Measurements from ENCODE around the gene AP1M1.

The AP1M1 gene

DNA sequence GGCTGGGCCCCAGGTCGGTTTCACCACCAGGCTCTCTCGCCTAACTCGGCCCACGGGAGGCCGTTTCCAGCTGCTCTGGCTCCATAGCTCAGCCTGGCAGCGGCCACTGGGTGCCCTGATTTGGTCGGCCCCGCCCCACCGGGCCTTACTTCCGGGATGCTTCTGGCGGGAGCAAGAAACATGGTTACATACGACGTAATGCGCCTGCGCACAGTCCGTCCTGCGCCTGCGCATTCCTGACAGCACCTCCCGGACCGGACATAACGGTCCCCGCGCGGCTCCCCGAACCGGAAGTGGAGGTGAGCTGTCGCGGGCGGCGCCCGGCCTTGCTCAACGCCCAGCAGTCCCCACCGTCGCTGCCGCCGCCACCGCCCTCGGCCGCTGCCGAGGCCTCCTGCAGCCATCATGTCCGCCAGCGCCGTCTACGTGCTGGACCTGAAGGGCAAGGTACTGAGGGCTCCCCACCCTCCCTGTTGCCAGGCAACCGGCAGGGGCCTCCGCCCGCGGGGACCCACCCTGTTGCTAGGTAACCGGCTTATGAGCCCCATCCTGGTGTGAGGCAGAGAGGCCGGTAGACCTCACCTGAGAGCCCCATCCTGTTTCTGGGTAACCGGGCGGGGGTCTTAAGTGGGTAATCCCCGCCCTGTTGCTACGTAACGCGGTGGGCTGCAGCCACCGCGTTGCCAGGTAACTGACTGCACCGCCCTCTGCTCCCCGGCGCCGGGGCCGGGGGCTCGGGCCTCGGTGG lies at the start of gene AP1M1:
TSS of gene AP1M1 (plus strand) at position 290 of the 748 bp plus-strand sequence. CDS start at position 406, 116 bp downstream.
- DNase-seq (peak; percentile 100), ATAC-seq (peak; percentile 95)
- Mint-ChIP-seq H3K9me3 (no peaks in the 10 kb centered on the region), H3K4me3 (peak within 1 kb of the TSS; percentile 82), H3K27ac (peak within 1 kb of the TSS; percentile 91), H3K27me3 (no peaks in the 10 kb centered on the region), H3K4me1 (peaks cover 51% of the 10 kb centered on the region), H3K36me3 (ENCODE audit: low read depth) (peaks cover 15% of the 10 kb centered on the region)

DNA sequence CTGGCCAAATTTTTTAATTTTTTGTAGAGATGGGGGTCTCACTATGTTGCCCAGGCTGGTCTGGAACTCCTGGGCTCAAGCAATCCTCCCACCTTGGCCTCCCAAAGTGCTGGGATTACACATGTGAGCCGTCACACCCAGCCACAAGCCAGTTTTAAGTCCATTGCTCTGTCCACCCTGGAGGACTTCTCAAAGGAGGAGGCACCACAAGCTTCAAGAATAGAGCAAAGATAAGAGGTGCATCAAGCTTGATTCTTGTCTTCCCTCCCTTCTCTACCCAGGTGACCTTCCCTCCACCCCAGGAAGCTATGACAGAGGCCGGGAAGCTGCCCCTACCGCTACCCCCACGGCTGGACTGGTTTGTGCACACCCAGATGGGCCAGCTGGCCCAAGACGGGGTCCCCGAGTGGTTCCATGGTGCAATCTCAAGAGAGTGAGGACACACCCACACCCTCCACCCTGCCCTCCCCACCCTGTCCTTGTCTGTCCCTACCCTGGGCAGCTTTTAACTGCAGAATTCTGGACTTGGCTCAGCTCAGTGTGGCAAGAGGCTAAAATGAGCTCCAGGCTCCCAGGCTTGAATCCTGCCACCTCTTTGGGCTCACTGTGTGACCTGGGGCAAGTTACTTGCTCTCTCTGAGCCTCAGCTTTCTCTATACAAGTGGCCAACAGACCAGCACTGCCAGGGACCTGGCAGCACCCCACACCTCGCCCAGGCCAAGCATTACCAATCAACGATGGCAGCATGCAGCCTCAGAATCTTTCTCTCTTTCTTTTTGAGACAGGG lies 49.1 kb upstream of the AP1M1 start:
- Mint-ChIP-seq H3K4me3 (no peak overlapping the region), H3K36me3 (ENCODE audit: low read depth) (peaks cover 15% of the 10 kb centered on the region), H3K27me3 (no peaks in the 10 kb centered on the region), H3K4me1 (peaks cover 30% of the 10 kb centered on the region), H3K27ac (peak overlapping the region; percentile 46), H3K9me3 (no peaks in the 10 kb centered on the region)
- no peak for ATAC-seq
- DNase-seq, result no peak

DNA sequence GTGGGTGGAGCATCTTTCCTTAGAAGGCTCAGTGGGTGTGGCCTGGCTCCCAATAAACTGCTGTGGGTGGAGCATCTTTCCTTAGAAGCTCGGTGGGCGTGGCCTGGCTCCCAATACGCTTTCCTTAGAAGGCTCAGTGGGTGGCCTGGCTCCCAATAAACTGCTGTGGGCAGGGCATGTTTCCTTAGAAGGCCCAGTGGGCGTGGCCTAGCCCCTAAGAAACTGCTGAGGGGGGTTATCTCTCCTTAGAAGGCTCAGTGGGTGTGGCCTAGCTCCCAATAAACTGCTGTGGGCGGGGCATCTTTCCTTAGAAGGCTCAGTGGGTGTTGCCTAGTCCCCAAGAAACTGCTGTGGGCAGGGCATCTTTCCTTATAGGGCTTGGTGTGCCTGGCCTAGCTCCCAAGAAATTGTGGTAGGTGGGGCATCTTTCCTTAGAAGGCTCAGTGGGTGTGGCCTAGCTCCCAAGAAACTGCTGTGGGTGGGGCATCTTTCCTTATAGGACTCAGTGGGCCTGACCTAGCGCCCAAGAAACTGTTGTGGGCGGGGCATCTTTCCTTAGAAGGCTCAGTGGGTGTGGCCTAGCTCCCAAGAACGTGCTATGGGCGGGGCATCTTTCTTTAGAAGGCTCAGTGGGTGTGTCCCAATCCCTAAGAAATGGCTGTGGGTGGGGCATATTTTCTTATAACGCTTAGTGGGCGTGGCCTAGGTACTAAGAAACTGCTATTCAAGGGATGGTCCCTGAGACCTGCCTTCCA lies 44.0 kb upstream of the AP1M1 start:
- ATAC-seq (no peak), DNase-seq (no peak)
- Mint-ChIP-seq H3K36me3 (ENCODE audit: low read depth) (peaks cover 38% of the 10 kb centered on the region), H3K27ac (no peak overlapping the region), H3K4me1 (peaks cover 8% of the 10 kb centered on the region), H3K27me3 (no peaks in the 10 kb centered on the region), H3K9me3 (no peaks in the 10 kb centered on the region), H3K4me3 (no peak overlapping the region)

DNA sequence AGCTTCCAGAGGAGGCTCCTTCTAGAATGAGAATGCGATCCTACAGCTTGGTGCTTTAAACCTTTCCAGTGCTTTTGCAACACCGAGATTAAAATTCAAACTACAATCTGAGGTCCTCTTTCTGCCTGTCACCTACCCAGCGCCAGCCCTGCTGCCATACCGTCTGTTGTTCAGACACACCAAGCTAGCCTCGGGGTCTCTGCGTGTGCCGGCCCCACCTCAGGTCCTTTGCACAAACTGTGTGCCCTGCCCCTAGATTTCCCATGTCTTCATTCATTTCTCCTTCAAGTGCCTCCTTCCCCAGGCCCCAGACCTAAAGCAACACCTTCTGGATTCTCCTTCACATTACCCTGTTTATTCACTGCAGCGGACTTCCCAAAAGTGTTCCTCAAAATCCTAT lies 43.2 kb upstream of the AP1M1 start:
- no peaks in the 10 kb centered on the region for H3K9me3 Mint-ChIP-seq
- no peaks in the 10 kb centered on the region for H3K27me3 Mint-ChIP-seq
- no peak overlapping the region for H3K4me3 Mint-ChIP-seq
- no peak overlapping the region for H3K27ac Mint-ChIP-seq
- no peak for DNase-seq
- peaks cover 38% of the 10 kb centered on the region for H3K36me3 Mint-ChIP-seq (ENCODE audit: low read depth)
- ATAC-seq, result no peak
- peaks cover 7% of the 10 kb centered on the region for H3K4me1 Mint-ChIP-seq

DNA sequence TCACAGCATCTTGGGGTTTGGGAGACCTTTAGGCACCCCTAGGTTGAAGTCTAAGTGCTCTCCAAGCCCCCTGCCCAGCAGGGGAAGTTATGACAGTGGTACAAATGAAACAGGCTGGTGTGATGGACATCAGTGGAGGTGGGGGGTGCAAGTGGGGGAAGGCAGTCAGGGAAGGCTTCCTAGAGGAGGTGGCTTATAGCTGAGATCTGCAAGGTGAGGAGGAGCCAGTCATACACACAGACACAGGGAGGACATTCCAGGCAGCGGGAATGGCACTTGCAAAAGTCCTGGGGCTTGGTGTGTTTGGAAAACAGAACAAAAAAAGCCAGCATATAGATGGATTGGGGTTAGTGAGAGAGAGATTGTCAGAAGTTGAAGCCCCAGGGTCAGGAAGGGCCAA lies 42.6 kb upstream of the AP1M1 start:
- Mint-ChIP-seq H3K4me3 (no peak overlapping the region), H3K36me3 (ENCODE audit: low read depth) (peaks cover 38% of the 10 kb centered on the region), H3K9me3 (no peaks in the 10 kb centered on the region)

DNA sequence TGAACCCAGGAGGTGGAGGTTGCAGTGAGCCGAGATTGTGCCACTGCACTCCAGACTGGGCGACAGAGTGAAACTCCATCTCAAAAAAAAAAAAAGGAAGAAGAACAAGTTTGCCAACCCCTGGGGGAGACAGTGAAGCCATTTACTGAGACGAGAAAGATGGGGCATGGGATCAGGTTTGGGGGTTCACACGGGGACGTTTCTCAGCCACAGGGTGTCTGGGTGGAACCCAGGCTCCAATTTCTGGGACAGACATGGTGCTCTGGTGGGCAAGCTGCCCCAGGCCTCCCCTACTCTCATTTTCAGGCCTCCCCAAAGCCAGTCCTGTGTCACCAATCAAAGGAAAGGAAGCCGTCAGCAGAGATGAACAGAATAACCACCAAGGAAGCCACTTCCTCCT lies 40.8 kb upstream of the AP1M1 start:
- peak overlapping the region; percentile 39 for H3K27ac Mint-ChIP-seq
- H3K36me3 Mint-ChIP-seq (ENCODE audit: low read depth), result peaks cover 36% of the 10 kb centered on the region

More for the DNA sequence above, 42.6 kb upstream of the AP1M1 start:
- no peak for ATAC-seq
- H3K27ac Mint-ChIP-seq, result peak overlapping the region; percentile 62
- no peak for DNase-seq
- peaks cover 9% of the 10 kb centered on the region for H3K4me1 Mint-ChIP-seq
- H3K27me3 Mint-ChIP-seq, result no peaks in the 10 kb centered on the region

DNA sequence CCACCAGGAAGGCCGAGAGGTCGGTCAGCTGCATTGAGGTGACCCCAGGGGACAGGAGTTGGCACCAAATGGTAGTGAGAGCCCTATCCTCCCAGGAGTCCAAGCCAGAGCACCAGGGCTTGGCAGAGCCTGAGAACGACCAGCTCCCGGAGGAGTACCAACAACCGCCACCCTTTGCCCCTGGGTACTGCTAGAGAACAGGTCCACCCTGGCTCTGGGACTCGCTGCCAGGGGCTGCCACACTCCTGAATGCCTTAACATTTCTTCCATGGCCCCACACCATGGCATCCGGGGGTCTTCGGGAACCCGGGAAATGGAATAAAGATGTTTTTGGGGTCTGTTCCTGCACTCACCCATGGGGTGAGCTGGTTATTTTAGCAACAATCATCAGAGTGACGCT lies 40.1 kb upstream of the AP1M1 start:
- DNase-seq, result no peak
- peaks cover 34% of the 10 kb centered on the region for H3K36me3 Mint-ChIP-seq (ENCODE audit: low read depth)
- peaks cover 30% of the 10 kb centered on the region for H3K4me1 Mint-ChIP-seq
- H3K4me3 Mint-ChIP-seq, result no peak overlapping the region
- no peak overlapping the region for H3K27ac Mint-ChIP-seq
- H3K9me3 Mint-ChIP-seq, result no peaks in the 10 kb centered on the region
- no peak for ATAC-seq
- no peaks in the 10 kb centered on the region for H3K27me3 Mint-ChIP-seq

More for the DNA sequence above, 40.8 kb upstream of the AP1M1 start:
- H3K27me3 Mint-ChIP-seq, result no peaks in the 10 kb centered on the region
- H3K4me1 Mint-ChIP-seq, result peaks cover 27% of the 10 kb centered on the region
- no peak overlapping the region for H3K4me3 Mint-ChIP-seq
- ATAC-seq, result no peak
- DNase-seq, result no peak
- no peaks in the 10 kb centered on the region for H3K9me3 Mint-ChIP-seq

DNA sequence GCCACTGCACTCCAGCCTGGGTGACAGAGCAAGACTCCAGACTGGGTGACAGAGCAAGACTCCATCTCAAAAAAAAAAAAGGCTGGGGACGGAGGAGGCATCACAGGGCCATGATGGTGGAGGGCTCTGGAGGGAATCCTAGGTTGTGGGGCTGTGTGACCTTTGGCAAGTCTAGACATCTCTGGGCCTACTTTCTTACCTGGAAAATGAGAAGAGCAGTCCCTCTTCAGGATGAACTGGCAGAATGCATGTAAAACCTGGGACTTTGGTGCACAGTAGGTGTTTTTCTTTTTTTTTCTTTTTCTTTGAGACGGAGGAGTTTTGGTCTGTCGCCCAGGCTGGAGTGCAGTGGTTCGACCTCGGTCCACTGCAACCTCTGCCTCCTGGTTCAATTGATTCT lies 38.1 kb upstream of the AP1M1 start:
- Mint-ChIP-seq H3K27me3 (no peaks in the 10 kb centered on the region), H3K9me3 (no peaks in the 10 kb centered on the region), H3K4me3 (no peak overlapping the region), H3K36me3 (ENCODE audit: low read depth) (peaks cover 22% of the 10 kb centered on the region), H3K4me1 (peaks cover 30% of the 10 kb centered on the region), H3K27ac (no peak overlapping the region)
- no peak for DNase-seq
- ATAC-seq, result no peak

DNA sequence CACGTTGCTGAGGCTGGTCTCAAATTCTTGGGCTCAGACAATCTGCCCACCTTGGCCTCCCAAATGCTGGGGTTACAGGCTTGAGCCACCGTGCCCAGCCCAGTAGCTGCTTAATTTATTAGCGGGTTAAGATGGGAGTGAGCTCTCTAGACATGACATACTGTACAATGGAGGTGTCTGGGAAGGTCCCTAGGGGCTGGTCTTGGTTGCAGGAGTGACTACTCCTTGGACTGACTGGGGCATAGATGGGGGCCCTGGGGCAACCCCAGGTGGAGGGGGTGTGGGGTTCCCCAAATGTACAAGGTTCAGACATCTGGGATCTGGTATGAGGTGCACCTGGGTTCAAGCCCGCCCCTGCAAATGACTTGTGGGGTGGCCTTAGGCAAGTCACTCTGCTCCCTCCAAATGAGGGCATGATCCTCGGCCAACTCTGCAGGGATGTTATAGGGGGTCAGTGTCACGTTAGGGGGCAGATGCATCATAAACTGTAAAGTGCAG lies 37.2 kb upstream of the AP1M1 start:
- H3K9me3 Mint-ChIP-seq, result no peaks in the 10 kb centered on the region
- peaks cover 27% of the 10 kb centered on the region for H3K4me1 Mint-ChIP-seq
- peak; percentile 88 for ATAC-seq
- no peak for DNase-seq
- peaks cover 14% of the 10 kb centered on the region for H3K36me3 Mint-ChIP-seq (ENCODE audit: low read depth)
- no peaks in the 10 kb centered on the region for H3K27me3 Mint-ChIP-seq
- H3K4me3 Mint-ChIP-seq, result peak overlapping the region; percentile 57
- peak overlapping the region; percentile 90 for H3K27ac Mint-ChIP-seq

DNA sequence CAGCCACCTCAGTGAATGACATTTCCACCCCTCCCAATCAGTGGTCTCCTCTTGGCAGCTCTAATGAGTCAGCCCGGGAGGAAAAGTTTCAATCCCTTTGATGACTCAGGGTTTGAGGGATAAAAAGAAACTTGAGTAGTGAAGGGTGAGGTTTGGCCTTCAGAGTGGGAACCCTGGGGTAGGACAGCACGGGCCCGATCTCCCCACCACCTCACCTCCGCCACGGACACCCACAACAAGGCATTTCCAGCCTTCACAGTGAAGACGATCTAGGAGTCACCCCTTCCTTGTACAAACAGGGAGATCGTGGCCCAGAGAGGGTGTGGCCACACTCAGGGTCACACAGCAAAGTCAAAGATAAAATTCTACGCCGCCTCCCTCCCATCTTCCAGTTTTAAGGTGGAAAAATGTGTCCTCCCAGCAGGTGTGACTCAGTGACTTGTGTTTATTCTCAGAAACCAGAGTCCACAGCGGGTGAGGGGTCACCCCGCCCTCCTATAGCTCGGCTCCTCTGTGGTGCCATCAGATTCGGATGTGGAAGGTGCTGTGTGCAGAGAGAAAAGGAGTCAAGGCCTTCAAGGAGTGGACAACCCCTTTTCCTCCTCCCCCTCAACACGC lies 36.7 kb upstream of the AP1M1 start:
- ATAC-seq, result peak; percentile 92
- peak overlapping the region; percentile 57 for H3K4me3 Mint-ChIP-seq

DNA sequence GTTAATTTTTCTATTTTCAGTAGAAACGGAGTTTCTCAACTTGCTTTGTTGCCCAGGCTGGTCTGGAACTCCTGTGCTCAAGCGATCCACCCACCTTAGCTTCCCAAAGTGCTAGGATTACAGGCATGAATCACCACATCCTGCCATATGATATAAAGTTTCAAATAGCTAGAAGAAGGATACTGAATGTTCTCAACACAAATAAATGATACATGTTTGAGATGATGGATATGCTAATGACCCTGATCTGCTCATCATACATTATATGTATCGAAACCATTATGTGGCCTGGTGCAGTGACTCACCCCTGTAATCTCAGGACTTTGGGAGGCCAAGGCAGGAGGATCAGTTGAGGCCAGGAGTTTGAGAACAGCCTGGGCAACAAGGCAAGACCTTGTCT lies 35.9 kb upstream of the AP1M1 start:
- Mint-ChIP-seq H3K27me3 (no peaks in the 10 kb centered on the region), H3K36me3 (ENCODE audit: low read depth) (peaks cover 8% of the 10 kb centered on the region), H3K4me1 (peaks cover 26% of the 10 kb centered on the region), H3K4me3 (no peak overlapping the region), H3K9me3 (no peaks in the 10 kb centered on the region), H3K27ac (peak overlapping the region; percentile 90)
- DNase-seq (no peak), ATAC-seq (no peak)

More for the DNA sequence above, 36.7 kb upstream of the AP1M1 start:
- Mint-ChIP-seq H3K27me3 (no peaks in the 10 kb centered on the region), H3K27ac (peak overlapping the region; percentile 90), H3K4me1 (peaks cover 27% of the 10 kb centered on the region), H3K9me3 (no peaks in the 10 kb centered on the region), H3K36me3 (ENCODE audit: low read depth) (peaks cover 14% of the 10 kb centered on the region)
- peak; percentile 80 for DNase-seq

DNA sequence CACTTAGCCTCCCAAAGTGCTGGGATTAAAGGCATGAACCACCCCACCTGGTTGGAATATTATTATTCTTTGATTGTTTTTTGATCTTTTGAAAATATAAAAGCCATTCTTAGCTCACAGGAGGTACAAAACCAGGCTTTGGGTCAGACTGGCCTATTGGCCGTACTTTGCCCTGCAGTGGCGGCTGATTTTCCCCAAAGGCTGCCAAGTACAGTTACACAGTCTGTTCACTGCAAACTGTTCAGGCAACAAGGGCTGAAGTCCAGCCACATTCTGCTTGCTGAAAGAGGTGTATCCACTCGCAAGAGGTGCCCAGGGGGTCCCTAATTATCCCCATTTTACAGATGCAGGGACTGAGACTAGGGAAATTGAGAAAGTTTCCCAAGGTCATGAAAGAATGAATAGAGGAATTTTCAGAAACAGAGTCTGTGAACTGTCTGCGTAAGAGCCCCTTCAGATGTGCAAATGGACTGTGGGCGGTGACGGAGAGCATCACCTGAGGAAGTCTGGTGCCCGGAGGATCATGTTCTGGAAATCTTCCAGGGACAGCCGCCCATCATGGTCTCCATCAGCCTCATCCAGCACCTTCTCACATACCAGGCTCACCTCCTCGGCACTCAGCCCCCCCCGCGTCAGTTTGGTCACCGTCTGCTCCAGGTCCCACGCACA lies 33.4 kb upstream of the AP1M1 start:
- H3K27me3 Mint-ChIP-seq, result no peaks in the 10 kb centered on the region
- DNase-seq (no peak), ATAC-seq (no peak)
- no peak overlapping the region for H3K27ac Mint-ChIP-seq
- no peak overlapping the region for H3K4me3 Mint-ChIP-seq
- H3K36me3 Mint-ChIP-seq (ENCODE audit: low read depth), result no peaks in the 10 kb centered on the region
- H3K9me3 Mint-ChIP-seq, result no peaks in the 10 kb centered on the region
- H3K4me1 Mint-ChIP-seq, result peaks cover 34% of the 10 kb centered on the region

DNA sequence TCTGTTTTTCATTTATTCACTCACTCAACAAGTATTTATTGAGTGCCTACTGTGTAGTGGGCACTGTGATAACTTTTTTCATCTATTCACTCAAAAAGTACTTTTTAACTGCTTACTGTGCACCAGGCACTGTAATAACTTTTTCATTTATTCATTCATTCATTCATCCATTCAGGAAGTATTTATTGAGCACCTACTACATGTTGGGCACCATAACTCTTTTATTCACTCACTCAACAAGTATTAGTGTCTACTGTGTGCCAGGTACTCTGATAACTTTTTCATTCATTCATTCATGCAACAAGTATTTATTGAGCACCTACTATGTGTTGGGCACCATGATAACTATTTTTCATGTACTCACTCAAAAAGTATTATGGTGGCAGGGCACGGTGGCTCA lies 31.3 kb upstream of the AP1M1 start:
- no peak for ATAC-seq
- no peak for DNase-seq
- no peak overlapping the region for H3K27ac Mint-ChIP-seq
- no peaks in the 10 kb centered on the region for H3K27me3 Mint-ChIP-seq
- H3K4me1 Mint-ChIP-seq, result peaks cover 16% of the 10 kb centered on the region
- H3K9me3 Mint-ChIP-seq, result no peaks in the 10 kb centered on the region
- H3K36me3 Mint-ChIP-seq (ENCODE audit: low read depth), result no peaks in the 10 kb centered on the region
- H3K4me3 Mint-ChIP-seq, result no peak overlapping the region

DNA sequence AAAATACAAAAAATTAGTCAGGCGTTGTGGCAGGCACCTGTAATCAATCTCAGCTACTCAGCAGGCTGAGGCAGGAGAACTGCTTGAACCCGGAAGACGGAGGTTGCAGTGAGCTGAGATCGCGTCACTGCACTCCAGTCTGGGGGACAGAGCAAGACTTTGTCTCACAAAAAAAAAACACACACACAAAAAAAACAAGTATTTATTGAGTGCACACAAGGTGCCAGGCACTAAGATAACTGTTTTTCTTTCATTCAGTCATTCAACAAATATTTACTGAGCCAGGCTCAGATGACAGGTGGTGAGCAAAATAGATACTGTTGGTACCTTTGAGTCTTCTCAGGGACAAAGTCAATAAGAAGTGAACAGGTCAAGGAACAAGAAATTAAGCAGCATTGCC lies 30.7 kb upstream of the AP1M1 start:
- Mint-ChIP-seq H3K27me3 (no peaks in the 10 kb centered on the region), H3K4me1 (peaks cover 10% of the 10 kb centered on the region), H3K4me3 (no peak overlapping the region), H3K36me3 (ENCODE audit: low read depth) (no peaks in the 10 kb centered on the region), H3K9me3 (no peaks in the 10 kb centered on the region), H3K27ac (no peak overlapping the region)
- ATAC-seq (no peak), DNase-seq (no peak)
